ENCODE results near the gene RPS29.

- TF ChIP-seq CTCF (IDR thresholded peaks at IDR 0.05) (no peak), EP300 (IDR thresholded peaks at IDR 0.05) (no peak), POLR2AphosphoS5 (IDR thresholded peaks at IDR 0.05) (no peak), POLR2A (IDR thresholded peaks at IDR 0.05) (no peak)
Observed at GRCh38 chr14:49614196-49614595, 28.0 kb upstream of the RPS29 start.

All from suprapubic skin (tissue), 4 donors.